ENCODE data around the gene PXDN.
"Not testable (repeated sequence)": the region's sequence is repeated elsewhere in the genome, so short reads cannot be mapped to it uniquely, and the experiment has no call there.

PXDN gene

GRCh38 chr2:1705557-1706076 is 38.7 kb downstream of the PXDN start:
- no peak for DNase-seq (ENCODE audit: low read depth, low spot score)

DNA sequence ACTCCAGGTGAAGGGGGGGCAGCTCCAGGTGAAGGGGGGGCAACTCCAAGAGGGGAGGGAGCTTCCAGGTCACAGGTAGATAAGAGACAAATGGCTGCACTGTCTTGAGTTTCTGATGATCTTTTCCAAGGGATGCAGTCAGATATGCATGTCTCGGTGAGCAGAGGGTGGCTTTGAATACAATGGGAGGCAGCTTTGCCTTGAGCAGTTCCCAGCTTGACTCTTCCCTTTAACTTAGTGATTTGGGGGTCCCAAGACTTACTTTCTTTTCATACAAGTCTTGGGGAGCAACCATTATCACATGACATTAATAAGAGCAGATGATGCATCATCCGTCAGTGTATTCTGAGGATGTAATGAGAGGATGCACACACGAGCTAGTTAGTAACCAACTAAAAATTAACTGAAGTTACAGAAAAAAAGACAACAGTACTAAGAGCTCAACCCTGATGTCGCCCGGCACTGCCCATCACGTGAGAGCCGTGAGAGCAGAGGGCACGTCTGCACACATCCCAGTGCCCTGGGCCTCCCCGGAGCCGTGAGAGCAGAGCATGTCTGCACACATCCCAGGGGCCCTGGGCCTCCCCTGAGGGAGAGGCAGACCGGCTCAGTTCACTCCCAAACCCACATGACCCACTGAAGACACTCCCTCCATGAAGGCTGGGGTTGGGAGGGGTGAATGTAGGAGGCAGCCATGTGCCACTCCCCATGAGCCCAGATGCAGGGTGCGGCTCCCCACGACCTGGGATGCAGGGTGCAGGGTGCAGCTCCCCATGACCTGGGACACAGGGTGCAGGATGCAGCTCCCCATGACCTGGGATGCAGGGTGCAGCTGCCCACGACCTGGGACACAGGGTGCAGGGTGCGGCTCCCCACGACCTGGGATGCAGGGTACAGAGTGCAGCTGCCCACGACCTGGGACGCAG is 39.4 kb downstream of the PXDN start:
- no peak for DNase-seq (ENCODE audit: low read depth, low spot score)

DNA sequence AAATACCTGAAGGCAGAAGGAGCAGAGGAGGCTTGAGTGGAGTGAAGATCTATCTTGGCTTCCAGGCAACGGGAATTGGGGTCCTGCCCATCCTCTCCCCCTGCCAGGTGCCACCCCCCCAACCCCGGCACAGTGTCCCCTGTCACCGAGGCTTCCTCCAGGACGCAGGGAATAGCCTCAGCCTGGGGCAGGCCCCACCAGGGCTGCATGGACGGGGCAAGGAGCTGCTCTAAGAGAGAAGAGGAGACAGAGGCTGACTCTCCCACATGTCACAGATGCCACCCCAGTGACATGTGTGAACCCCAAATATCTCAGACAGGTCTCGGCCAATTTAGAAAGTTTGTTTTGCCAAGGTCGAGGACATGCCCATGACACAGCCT is 42.1 kb downstream of the PXDN start:
- no peak for DNase-seq (ENCODE audit: low read depth, low spot score)

DNA sequence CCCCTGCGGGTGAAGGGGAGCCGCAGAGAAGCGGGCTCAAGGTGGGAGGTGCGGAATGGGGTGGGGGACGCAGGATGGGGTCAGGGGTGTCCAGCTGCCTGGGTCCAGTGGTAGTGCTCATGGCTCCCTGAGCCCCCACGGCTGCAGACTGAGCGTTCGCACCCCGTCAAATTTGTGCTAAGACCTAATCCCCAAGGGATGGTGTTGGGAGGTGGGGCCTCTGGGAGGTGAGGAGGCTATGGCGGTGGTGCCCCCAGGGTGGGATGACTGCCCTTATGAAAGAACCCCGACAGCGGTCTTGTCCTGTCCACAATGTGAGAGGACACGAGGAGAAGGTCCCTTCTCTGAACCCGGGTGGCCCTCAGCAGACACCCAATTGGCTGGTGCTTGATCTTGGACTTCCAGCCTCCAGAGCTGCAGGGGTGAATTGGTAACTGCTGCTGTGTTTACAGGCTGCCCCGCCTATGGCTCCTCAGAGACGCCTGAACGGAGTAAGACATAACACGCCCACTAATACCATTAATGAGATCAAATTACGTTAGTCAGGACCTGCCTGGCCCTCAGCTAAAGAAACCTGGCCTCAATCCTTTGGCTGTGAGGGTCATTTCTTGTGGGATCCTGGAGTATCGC is 42.6 kb downstream of the PXDN start:
- DNase-seq (ENCODE audit: low read depth, low spot score), result no peak

GRCh38 chr2:1701020-1701419 is 43.3 kb downstream of the PXDN start:
- no peak for DNase-seq (ENCODE audit: low read depth, low spot score)

DNA sequence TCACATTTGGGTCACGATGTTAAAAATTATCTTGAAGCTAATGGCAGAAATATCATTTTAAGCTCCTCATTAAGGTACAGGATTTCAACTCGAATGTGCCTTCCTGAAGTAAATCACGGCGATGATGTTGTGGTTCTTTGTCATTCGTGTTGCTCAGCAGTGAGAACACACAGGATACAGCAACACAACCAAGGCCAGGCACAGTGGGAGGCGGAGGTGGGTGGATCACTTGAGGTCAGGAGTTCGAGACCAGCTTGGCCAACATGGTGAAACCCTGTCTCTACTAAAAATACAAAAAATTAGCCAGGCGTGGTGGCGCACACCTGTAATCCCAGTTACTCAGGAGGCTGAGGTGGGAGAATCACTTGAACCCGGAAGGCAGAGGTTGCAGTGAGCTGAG is 43.9 kb downstream of the PXDN start:
- not testable (repeated sequence) for DNase-seq (ENCODE audit: low read depth, low spot score)

- DNase-seq (ENCODE audit: low read depth, low spot score), result no peak
These were observed 45.9 kb downstream of the PXDN start for GRCh38 chr2:1698188-1698945.

GRCh38 chr2:1697601-1698000 is 46.7 kb downstream of the PXDN start:
- DNase-seq (ENCODE audit: low read depth, low spot score), result no peak

DNA sequence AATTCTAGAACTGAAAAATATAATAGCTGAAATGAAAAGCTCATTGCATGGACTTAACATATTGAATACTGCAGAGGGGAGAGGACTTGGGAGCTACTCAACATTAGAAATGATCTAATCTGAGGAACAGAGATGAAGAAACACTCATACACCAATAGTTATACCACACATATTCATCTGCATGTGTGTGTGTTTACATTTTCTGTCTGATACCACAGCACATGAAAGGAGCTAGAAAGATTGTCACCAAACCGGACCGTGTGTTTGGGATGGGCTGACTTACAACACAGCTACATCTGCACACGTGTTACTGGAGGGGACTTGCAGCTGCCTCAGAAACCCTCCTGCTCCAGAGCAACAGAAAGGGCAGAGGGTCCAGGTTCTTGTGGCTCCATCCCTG is 47.8 kb downstream of the PXDN start:
- DNase-seq (ENCODE audit: low read depth, low spot score), result no peak

GRCh38 chr2:1694371-1695271 is 49.7 kb downstream of the PXDN start:
- DNase-seq (ENCODE audit: low read depth, low spot score), result no peak

DNA sequence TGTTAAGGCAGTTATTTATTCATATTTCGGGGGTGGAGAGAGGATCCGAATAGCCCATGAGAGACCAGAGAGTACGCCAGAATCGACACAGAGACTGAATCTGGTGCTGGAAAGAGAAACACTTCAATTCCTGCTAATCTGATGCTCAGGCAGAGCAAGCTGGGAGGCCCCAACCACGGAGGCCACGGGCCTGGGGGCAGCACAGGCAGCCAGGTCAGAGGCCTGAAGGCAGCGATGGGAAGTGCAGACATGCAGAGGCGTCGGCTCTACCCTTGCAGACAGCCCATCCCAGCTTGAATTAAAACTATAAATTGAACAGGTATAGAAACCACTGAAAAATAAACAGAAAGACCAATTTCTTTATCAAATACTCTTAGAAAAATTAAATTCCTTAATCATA is 50.6 kb downstream of the PXDN start:
- DNase-seq (ENCODE audit: low read depth, low spot score), result no peak

GRCh38 chr2:1692342-1692741 is 52.0 kb downstream of the PXDN start:
- DNase-seq (ENCODE audit: low read depth, low spot score), result no peak

- no peak for DNase-seq (ENCODE audit: low read depth, low spot score)
These were observed 52.9 kb downstream of the PXDN start for GRCh38 chr2:1691366-1691765.

- DNase-seq (ENCODE audit: low read depth, low spot score), result no peak
These were observed 54.1 kb downstream of the PXDN start for GRCh38 chr2:1690056-1690775.

DNA sequence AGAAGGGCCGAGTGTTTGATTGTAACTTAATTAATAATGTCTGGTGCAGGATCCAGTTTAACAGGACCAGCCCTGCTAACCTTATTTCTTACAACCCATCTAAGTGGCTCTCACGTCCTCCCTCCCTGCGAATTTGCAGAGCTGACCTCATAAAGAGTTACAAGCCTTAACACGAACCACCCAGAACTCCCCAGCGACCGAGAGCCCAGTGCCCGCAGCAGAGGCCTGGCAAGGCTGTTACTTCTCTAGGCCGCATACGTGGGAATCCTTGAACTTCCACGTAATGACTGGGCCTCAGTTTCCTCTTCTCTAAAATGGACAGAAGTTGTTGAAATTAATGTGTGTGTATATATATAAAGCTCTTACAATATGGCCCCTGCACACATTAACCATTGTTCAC is 55.5 kb downstream of the PXDN start:
- DNase-seq (ENCODE audit: low read depth, low spot score), result no peak

- DNase-seq (ENCODE audit: low read depth, low spot score), result no peak
These were observed 56.2 kb downstream of the PXDN start for GRCh38 chr2:1688161-1688560.

DNA sequence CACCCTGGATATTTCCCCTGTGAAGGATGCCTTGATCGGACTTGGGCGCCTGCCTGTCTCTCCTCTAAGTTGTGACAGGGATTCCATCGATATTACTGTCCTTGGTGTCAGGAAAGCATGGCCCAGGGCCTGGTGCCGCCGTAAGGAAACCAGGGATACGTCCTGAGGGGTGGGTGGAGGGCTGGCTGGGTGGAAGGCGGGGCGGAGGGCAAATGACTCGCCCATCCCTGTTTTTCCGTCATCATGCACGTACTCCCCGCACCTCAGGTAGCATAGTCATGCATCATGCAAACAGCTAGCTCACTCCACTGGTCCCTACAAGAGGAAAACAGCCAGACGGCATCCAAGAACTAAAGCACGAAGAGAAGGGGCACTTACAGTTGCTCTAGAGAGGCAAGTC is 57.1 kb downstream of the PXDN start:
- no peak for DNase-seq (ENCODE audit: low read depth, low spot score)

GRCh38 chr2:1686784-1687105 is 57.6 kb downstream of the PXDN start:
- DNase-seq (ENCODE audit: low read depth, low spot score), result no peak

GRCh38 chr2:1685957-1686783 is 58.1 kb downstream of the PXDN start:
- no peak for DNase-seq (ENCODE audit: low read depth, low spot score)

Measured in activated CD4-positive, CD25-positive, alpha-beta regulatory T cell treated with anti-CD3 and anti-CD28 coated beads, Interleukin-2, amount 50 U/mL, for 16 hours (primary cell).